NB4 (cell line): ENCODE results near the gene TRIM37.
"Not testable (repeated sequence)": the region's sequence is repeated elsewhere in the genome, so short reads cannot be mapped to it uniquely, and the experiment has no call there.

ENCODE experiments used
- MAX ChIP-seq: IDR thresholded peaks from 2 replicates; pipeline ENCODE4 v1.6.1; 2011; ENCODE audit warnings: low read depth, low read length
- POLR2A ChIP-seq: IDR thresholded peaks from 2 replicates; pipeline ENCODE4 v1.6.1; 2011; ENCODE audit warnings: mild to moderate bottlenecking; ENCODE audit not compliant: insufficient read length; ENCODE audit errors: extremely low read depth
- TF ChIP-seq, protein P1 (sequence below): IDR thresholded peaks from one replicate; pipeline ENCODE4 v1.5.1; 2012; ENCODE audit warnings: low read depth, low read length

GRCh38 chr17:59138339-59138738 lies 31.7 kb upstream of the TRIM37 start:
- not testable (repeated sequence) for TF ChIP-seq POLR2A, MAX
- TF ChIP-seq, protein P1, sequence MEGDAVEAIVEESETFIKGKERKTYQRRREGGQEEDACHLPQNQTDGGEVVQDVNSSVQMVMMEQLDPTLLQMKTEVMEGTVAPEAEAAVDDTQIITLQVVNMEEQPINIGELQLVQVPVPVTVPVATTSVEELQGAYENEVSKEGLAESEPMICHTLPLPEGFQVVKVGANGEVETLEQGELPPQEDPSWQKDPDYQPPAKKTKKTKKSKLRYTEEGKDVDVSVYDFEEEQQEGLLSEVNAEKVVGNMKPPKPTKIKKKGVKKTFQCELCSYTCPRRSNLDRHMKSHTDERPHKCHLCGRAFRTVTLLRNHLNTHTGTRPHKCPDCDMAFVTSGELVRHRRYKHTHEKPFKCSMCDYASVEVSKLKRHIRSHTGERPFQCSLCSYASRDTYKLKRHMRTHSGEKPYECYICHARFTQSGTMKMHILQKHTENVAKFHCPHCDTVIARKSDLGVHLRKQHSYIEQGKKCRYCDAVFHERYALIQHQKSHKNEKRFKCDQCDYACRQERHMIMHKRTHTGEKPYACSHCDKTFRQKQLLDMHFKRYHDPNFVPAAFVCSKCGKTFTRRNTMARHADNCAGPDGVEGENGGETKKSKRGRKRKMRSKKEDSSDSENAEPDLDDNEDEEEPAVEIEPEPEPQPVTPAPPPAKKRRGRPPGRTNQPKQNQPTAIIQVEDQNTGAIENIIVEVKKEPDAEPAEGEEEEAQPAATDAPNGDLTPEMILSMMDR = not testable (repeated sequence)
